Vagina (tissue), 2 donors: ENCODE results near the gene CNTN5. TPM values are rescaled to one million over a fixed set of nuclear protein-coding genes. Genes with fewer than 3 reads are reported as not detected.

Experiments used
- DNase-seq, 2 donors: peaks; one replicate each; pipeline ENCODE4 v3.0.0-alpha.2; 2017; ENCODE audit errors: extremely low spot score in 2 of 2
- H3K27ac ChIP-seq: fragments of 200-600 bp; sonication (generic); one replicate; pipeline ENCODE4 v1.5.1; 2019
- H3K27me3 ChIP-seq: fragments of 200-600 bp; sonication (generic); one replicate; pipeline ENCODE4 v1.5.1; 2019
- H3K36me3 ChIP-seq, 2 donors: fragments of 200-600 bp; sonication (generic); one replicate each; pipeline ENCODE4 v1.5.1; 2017 to 2019
- H3K4me1 ChIP-seq: fragments of 200-600 bp; sonication (generic); one replicate; pipeline ENCODE4 v1.5.1; 2019
- H3K4me3 ChIP-seq, 2 donors: fragments of 200-600 bp; sonication (generic); 1 replicate in 1 of 2; 2 replicates in 1 of 2; pipeline ENCODE4 v1.5.1; 2016 to 2019
- H3K9me3 ChIP-seq: fragments of 200-600 bp; sonication (generic); one replicate; pipeline ENCODE4 v1.5.1; 2019
- CTCF ChIP-seq, 3 experiments: fragments of 450-650 bp in 2 of 3; fragments of 200-600 bp in 1 of 3; sonication (generic) in 1 of 3; IDR thresholded peaks; one replicate each; pipeline ENCODE4 v1.5.1; 2017 to 2019; ENCODE audit warnings: antibody characterized with exemption in 3 of 3, mild to moderate bottlenecking in 2 of 3, moderate library complexity in 2 of 3
- POLR2A ChIP-seq, 2 donors: fragments of 450-650 bp; IDR thresholded peaks; one replicate each; pipeline ENCODE4 v1.6.1; 2017; ENCODE audit warnings: antibody characterized with exemption in 2 of 2, mild to moderate bottlenecking in 2 of 2, moderate library complexity in 2 of 2
- POLR2AphosphoS5 ChIP-seq, 2 donors: sonication (generic); formaldehyde crosslinking; IDR thresholded peaks; one replicate each; pipeline ENCODE4 v1.9.0; 2017; ENCODE audit warnings: antibody characterized with exemption in 2 of 2, mild to moderate bottlenecking in 2 of 2, low read depth in 1 of 2; ENCODE audit not compliant: insufficient read depth in 1 of 2
- intact Hi-C: fragments of 100-400 bp; cut with DNase I; formaldehyde crosslinking; loops from one replicate; pipeline ENCODE4 v1.15.1; 2023
- total RNA-seq: library from RNA; depleted of rRNA; stranded (reverse); fragments of >200 nt; gene quantifications from one replicate; pipeline ENCODE4 v1.2.3, GENCODE V29; 2016

Gene CNTN5
- total RNA-seq, 1 donor from 2014 or later = 0.25 TPM

- Histone ChIP-seq H3K27ac (no peak overlapping the region), H3K27me3 (no peaks in the 10 kb centered on the region), H3K4me1 (no peaks in the 10 kb centered on the region), H3K9me3 (no peaks in the 10 kb centered on the region), H3K4me3 (no peak overlapping the region), H3K36me3 (no peaks in the 10 kb centered on the region)
- intact Hi-C loops = no loop called here
- no peak for DNase-seq
- TF ChIP-seq POLR2AphosphoS5 (IDR thresholded peaks at IDR 0.05; ENCODE audit: insufficient read depth in 1 of 2, low read depth in 1 of 2) (no peak), CTCF (IDR thresholded peaks at IDR 0.05) (no peak), POLR2A (IDR thresholded peaks at IDR 0.05) (no peak)
Measured at GRCh38 chr11:100397401-100397800, 1376.7 kb downstream of the CNTN5 start.

- no peaks in the 10 kb centered on the region for H3K36me3 ChIP-seq
- intact Hi-C loops = no loop called here
- TF ChIP-seq POLR2A (IDR thresholded peaks at IDR 0.05) (no peak), CTCF (IDR thresholded peaks at IDR 0.05) (no peak), POLR2AphosphoS5 (IDR thresholded peaks at IDR 0.05; ENCODE audit: insufficient read depth in 1 of 2, low read depth in 1 of 2) (no peak)
Measured at GRCh38 chr11:100403816-100404215, 1383.1 kb downstream of the CNTN5 start.

GRCh38 chr11:100404907-100405306 lies 1384.2 kb downstream of the CNTN5 start:
- Histone ChIP-seq H3K9me3 (no peaks in the 10 kb centered on the region), H3K4me3 (no peak overlapping the region), H3K27ac (no peak overlapping the region), H3K4me1 (no peaks in the 10 kb centered on the region), H3K36me3 (no peaks in the 10 kb centered on the region), H3K27me3 (no peaks in the 10 kb centered on the region)
- intact Hi-C loops = no loop called here
- DNase-seq = no peak
- TF ChIP-seq POLR2AphosphoS5 (IDR thresholded peaks at IDR 0.05; ENCODE audit: insufficient read depth in 1 of 2, low read depth in 1 of 2) (no peak), POLR2A (IDR thresholded peaks at IDR 0.05) (no peak), CTCF (IDR thresholded peaks at IDR 0.05) (no peak)

More at GRCh38 chr11:100403816-100404215, 1383.1 kb downstream of the CNTN5 start:
- H3K9me3 ChIP-seq = no peaks in the 10 kb centered on the region
- H3K4me1 ChIP-seq = no peaks in the 10 kb centered on the region
- no peaks in the 10 kb centered on the region for H3K27me3 ChIP-seq
- DNase-seq = no peak
- H3K4me3 ChIP-seq = no peak overlapping the region
- H3K27ac ChIP-seq = no peak overlapping the region
